Measurements from ENCODE around the gene WNT5B. TPM values are rescaled to one million over a fixed set of nuclear protein-coding genes. Genes with fewer than 3 reads are reported as not detected.

Gene WNT5B
- total RNA-seq, 1 experiment from 2014 or later: 33.1 TPM

GRCh38 chr12:1662761-1663439 lies 33.9 kb downstream of the WNT5B start:
- intact Hi-C loops (cut with micrococcal nuclease; ENCODE audit: unreplicated experiment): loop anchor here (2.0 kb wide), 1 partner anchor 28 kb away; the partner anchor contains the start of gene ADIPOR2
- Histone ChIP-seq H3K4me1 (replicated peaks; ENCODE audit: insufficient read depth) (peaks cover 16% of the 10 kb centered on the region), H3K4me3 (peak overlapping the region; percentile 63), H3K9me3 (ENCODE audit: insufficient read depth, low read depth) (no peaks in the 10 kb centered on the region), H3F3A (ENCODE audit: insufficient read depth, low read depth) (peaks cover 22% of the 10 kb centered on the region), H3K27me3 (ENCODE audit: insufficient read depth, low read depth) (no peaks in the 10 kb centered on the region), H3K36me3 (ENCODE audit: low read depth) (no peaks in the 10 kb centered on the region), H3K79me2 (ENCODE audit: low read depth) (no peaks in the 10 kb centered on the region), H3K9me2 (ENCODE audit: insufficient read depth) (no peaks in the 10 kb centered on the region), H3K27ac (peak overlapping the region; percentile 62), H4K20me1 (ENCODE audit: insufficient read depth) (no peaks in the 10 kb centered on the region), H2AFZ (peak overlapping the region; percentile 83), H3K4me2 (peak overlapping the region; percentile 85)
- POLR2A ChIA-PET (ENCODE audit: unreplicated experiment): no interaction called here
- TF ChIP-seq EZH2 (IDR thresholded peaks at IDR 0.05; ENCODE audit: low read depth) (no peak), CTCF (conservative IDR thresholded peaks at IDR 0.05) (peak; percentile 80)
- CTCF ChIA-PET: interaction anchor here (0.6 kb wide), 1 partner anchor 8 kb away, joined by 3 read pairs; no protein-coding TSS in a partner anchor
- peak; percentile 76 to 86 for DNase-seq
- BruUV-seq (replicated peaks): TSS peak; percentile 26

GRCh38 chr12:1663440-1664132 lies 34.6 kb downstream of the WNT5B start:
- no peaks in the 10 kb centered on the region for H4K20me1 ChIP-seq (ENCODE audit: insufficient read depth)
- H3F3A ChIP-seq (ENCODE audit: insufficient read depth, low read depth): peaks cover 19% of the 10 kb centered on the region
- peak overlapping the region; percentile 63; the same call in 1 of the 2 replicates for H3K4me3 ChIP-seq
- TF ChIP-seq CTCF (conservative IDR thresholded peaks at IDR 0.05): peak; percentile 17; the same call in 1 of the 2 replicates
- TF ChIP-seq EZH2 (IDR thresholded peaks at IDR 0.05; ENCODE audit: low read depth): no peak
- POLR2A ChIA-PET (ENCODE audit: unreplicated experiment): interaction anchor here (0.7 kb wide), 1 partner anchor 79 kb away, joined by 18 read pairs; no protein-coding TSS in a partner anchor
- peak overlapping the region; percentile 83 for H2AFZ ChIP-seq
- CTCF ChIA-PET: no interaction called here
- intact Hi-C loops (cut with micrococcal nuclease; ENCODE audit: unreplicated experiment): loop anchor here (2.0 kb wide), 1 partner anchor 27 kb away; the partner anchor contains the start of gene ADIPOR2
- H3K27ac ChIP-seq: no peak overlapping the region; the same call in 1 of the 2 replicates
- H3K9me3 ChIP-seq (ENCODE audit: insufficient read depth, low read depth): no peaks in the 10 kb centered on the region
- peaks cover 16% of the 10 kb centered on the region for H3K4me1 ChIP-seq (replicated peaks; ENCODE audit: insufficient read depth)
- H3K36me3 ChIP-seq (ENCODE audit: low read depth): no peaks in the 10 kb centered on the region
- no peaks in the 10 kb centered on the region for H3K9me2 ChIP-seq (ENCODE audit: insufficient read depth)
- no peaks in the 10 kb centered on the region for H3K27me3 ChIP-seq (ENCODE audit: insufficient read depth, low read depth)
- no peak for DNase-seq
- peak overlapping the region; percentile 85 for H3K4me2 ChIP-seq
- BruUV-seq (replicated peaks): no TSS peak
- H3K79me2 ChIP-seq (ENCODE audit: low read depth): no peaks in the 10 kb centered on the region

GRCh38 chr12:1665366-1665765 lies 36.3 kb downstream of the WNT5B start:
- Histone ChIP-seq H3K79me2 (ENCODE audit: low read depth) (no peaks in the 10 kb centered on the region), H3K4me3 (no peak overlapping the region), H3F3A (ENCODE audit: insufficient read depth, low read depth) (peaks cover 19% of the 10 kb centered on the region), H3K4me2 (no peak overlapping the region; the same call in 1 of the 2 replicates), H2AFZ (no peak overlapping the region), H3K9me3 (ENCODE audit: insufficient read depth, low read depth) (no peaks in the 10 kb centered on the region), H3K9me2 (ENCODE audit: insufficient read depth) (no peaks in the 10 kb centered on the region), H3K27ac (no peak overlapping the region), H3K36me3 (ENCODE audit: low read depth) (no peaks in the 10 kb centered on the region), H4K20me1 (ENCODE audit: insufficient read depth) (no peaks in the 10 kb centered on the region), H3K27me3 (ENCODE audit: insufficient read depth, low read depth) (no peaks in the 10 kb centered on the region), H3K4me1 (replicated peaks; ENCODE audit: insufficient read depth) (peaks cover 21% of the 10 kb centered on the region)
- CTCF ChIA-PET: no interaction called here
- no peak for TF ChIP-seq EZH2 (IDR thresholded peaks at IDR 0.05; ENCODE audit: low read depth)
- no peak for TF ChIP-seq CTCF (conservative IDR thresholded peaks at IDR 0.05)
- intact Hi-C loops (cut with micrococcal nuclease; ENCODE audit: unreplicated experiment): no loop called here
- DNase-seq: no peak
- POLR2A ChIA-PET (ENCODE audit: unreplicated experiment): interaction anchor here (0.5 to 0.7 kb wide), 2 partner anchors 11 to 57 kb away, joined by 3 to 16 read pairs; no protein-coding TSS in a partner anchor
- BruUV-seq (replicated peaks): no TSS peak
